HepG2 (cell line): ENCODE results near the gene FAAP100. TPM values are rescaled to one million over a fixed set of nuclear protein-coding genes. Genes with fewer than 3 reads are reported as not detected.

ENCODE experiments used
- CREM ChIP-seq, 2 experiments: sonication (generic) in 1 of 2; formaldehyde crosslinking in 1 of 2; IDR thresholded peaks; 2 replicates each; pipeline versions ENCODE4 v1.4.0 to v1.6.1; 2016 to 2020; ENCODE audit warnings: antibody characterized with exemption in 1 of 2, mild to moderate bottlenecking in 1 of 2, missing genetic modification reagents in 1 of 2
- ELF4 ChIP-seq: sonication (generic); formaldehyde crosslinking; IDR thresholded peaks from 2 replicates; pipeline ENCODE4 v1.5.0; 2020; ENCODE audit warnings: missing genetic modification reagents, mild to moderate bottlenecking, moderate library complexity, borderline replicate concordance
- ERF ChIP-seq: IDR thresholded peaks from 2 replicates; pipeline ENCODE4 v1.6.1; 2018; ENCODE audit warnings: missing biosample characterization, missing genetic modification reagents
- HIVEP1 ChIP-seq: sonication (generic); formaldehyde crosslinking; IDR thresholded peaks from 2 replicates; pipeline ENCODE4 v1.4.0; 2020; ENCODE audit warnings: mild to moderate bottlenecking, missing genetic modification reagents
- KDM6A ChIP-seq: IDR thresholded peaks from 2 replicates; pipeline ENCODE4 v1.6.1; 2016; ENCODE audit warnings: low read depth
- NCOA2 ChIP-seq: sonication (generic); formaldehyde crosslinking; IDR thresholded peaks from 2 replicates; pipeline ENCODE4 v1.8.0; 2022; ENCODE audit warnings: inconsistent platforms
- NFRKB ChIP-seq: fragments of 450-650 bp; IDR thresholded peaks from 2 replicates; pipeline ENCODE4 v1.6.1; 2017
- NKX3-1 ChIP-seq: sonication (generic); formaldehyde crosslinking; IDR thresholded peaks from 2 replicates; pipeline ENCODE4 v1.5.0; 2020; ENCODE audit warnings: missing genetic modification reagents
- NR1H2 ChIP-seq: sonication (generic); formaldehyde crosslinking; IDR thresholded peaks from 2 replicates; pipeline ENCODE4 v1.8.1; 2022; ENCODE audit warnings: low read depth, missing genetic modification reagents, borderline replicate concordance
- SMC3 ChIP-seq: IDR thresholded peaks from 2 replicates; pipeline ENCODE4 v1.6.1; 2011; ENCODE audit warnings: low read length, improper control_type of control experiment
- STAG1 ChIP-seq: sonication (generic); formaldehyde crosslinking; IDR thresholded peaks from 2 replicates; pipeline ENCODE4 v1.4.0; 2020; ENCODE audit warnings: missing genetic modification reagents
- THYN1 ChIP-seq: sonication (generic); formaldehyde crosslinking; IDR thresholded peaks from 2 replicates; pipeline ENCODE4 v1.8.1; 2023; ENCODE audit warnings: low read depth, mild to moderate bottlenecking, moderate library complexity, missing genetic modification reagents, borderline replicate concordance
- TRIM24 ChIP-seq: sonication (generic); formaldehyde crosslinking; IDR thresholded peaks from 2 replicates; pipeline ENCODE4 v1.8.0; 2022; ENCODE audit warnings: mild to moderate bottlenecking, missing genetic modification reagents
- ZMYM2 ChIP-seq: sonication (generic); formaldehyde crosslinking; IDR thresholded peaks from 2 replicates; pipeline ENCODE4 v1.8.0; 2022; ENCODE audit warnings: mild to moderate bottlenecking, missing genetic modification reagents
- ZNF331 ChIP-seq: sonication (generic); formaldehyde crosslinking; IDR thresholded peaks from 2 replicates; pipeline ENCODE4 v1.4.0; 2020; ENCODE audit warnings: missing genetic modification reagents
- ZNF512B ChIP-seq: sonication (generic); formaldehyde crosslinking; IDR thresholded peaks from 2 replicates; pipeline ENCODE4 v1.5.1; 2020; ENCODE audit warnings: missing genetic modification reagents, mild to moderate bottlenecking, borderline replicate concordance
- ZNF761 ChIP-seq: sonication (generic); formaldehyde crosslinking; conservative IDR thresholded peaks from 2 replicates; pipeline ENCODE4 v1.4.0; 2020; ENCODE audit warnings: mild to moderate bottlenecking, missing genetic modification reagents
- polyA plus RNA-seq, 8 experiments: library from polyadenylated mRNA; depleted of rRNA in 3 of 8; stranded (reverse) in 7 of 8; unstranded in 1 of 8; fragments of >200 nt; fragmentation: Illumina TruSeq in 4 of 8; extraction: Trizol in 4 of 8; gene quantifications; 2 replicates each; pipeline versions ENCODE4 v1.2.1 to v1.2.3, GENCODE V29; 2011 to 2016; ENCODE audit warnings: low read depth in 4 of 8, missing spikeins in 1 of 8, mixed read lengths in 1 of 8; ENCODE audit not compliant: insufficient read depth in 1 of 8
- total RNA-seq, 5 experiments: library from RNA; depleted of rRNA; stranded (reverse); fragments of >200 nt; fragmentation: Illumina TruSeq; extraction: Trizol; gene quantifications; 2 replicates each; pipeline ENCODE4 v1.2.3, GENCODE V29; 2016; ENCODE audit warnings: low read depth in 1 of 5
- TF ChIP-seq, protein P1 (sequence below): sonication (generic); formaldehyde crosslinking; IDR thresholded peaks from 2 replicates; pipeline ENCODE4 v1.4.0; 2020; ENCODE audit warnings: missing genetic modification reagents
- TF ChIP-seq, protein P2 (sequence below): sonication (generic); formaldehyde crosslinking; IDR thresholded peaks from 2 replicates; pipeline ENCODE4 v1.5.0; 2020; ENCODE audit warnings: mild to moderate bottlenecking, missing genetic modification reagents, moderate library complexity

Gene FAAP100
- total and polyA plus RNA-seq, 2 of the 13 experiments (the other 11 are each of a cell fraction or from before 2014, with no cell fraction given) = 7.6 to 20.8 TPM

GRCh38 chr17:81601525-81602120, 49.5 kb upstream of the FAAP100 start (continued):
- TF ChIP-seq, protein P1, sequence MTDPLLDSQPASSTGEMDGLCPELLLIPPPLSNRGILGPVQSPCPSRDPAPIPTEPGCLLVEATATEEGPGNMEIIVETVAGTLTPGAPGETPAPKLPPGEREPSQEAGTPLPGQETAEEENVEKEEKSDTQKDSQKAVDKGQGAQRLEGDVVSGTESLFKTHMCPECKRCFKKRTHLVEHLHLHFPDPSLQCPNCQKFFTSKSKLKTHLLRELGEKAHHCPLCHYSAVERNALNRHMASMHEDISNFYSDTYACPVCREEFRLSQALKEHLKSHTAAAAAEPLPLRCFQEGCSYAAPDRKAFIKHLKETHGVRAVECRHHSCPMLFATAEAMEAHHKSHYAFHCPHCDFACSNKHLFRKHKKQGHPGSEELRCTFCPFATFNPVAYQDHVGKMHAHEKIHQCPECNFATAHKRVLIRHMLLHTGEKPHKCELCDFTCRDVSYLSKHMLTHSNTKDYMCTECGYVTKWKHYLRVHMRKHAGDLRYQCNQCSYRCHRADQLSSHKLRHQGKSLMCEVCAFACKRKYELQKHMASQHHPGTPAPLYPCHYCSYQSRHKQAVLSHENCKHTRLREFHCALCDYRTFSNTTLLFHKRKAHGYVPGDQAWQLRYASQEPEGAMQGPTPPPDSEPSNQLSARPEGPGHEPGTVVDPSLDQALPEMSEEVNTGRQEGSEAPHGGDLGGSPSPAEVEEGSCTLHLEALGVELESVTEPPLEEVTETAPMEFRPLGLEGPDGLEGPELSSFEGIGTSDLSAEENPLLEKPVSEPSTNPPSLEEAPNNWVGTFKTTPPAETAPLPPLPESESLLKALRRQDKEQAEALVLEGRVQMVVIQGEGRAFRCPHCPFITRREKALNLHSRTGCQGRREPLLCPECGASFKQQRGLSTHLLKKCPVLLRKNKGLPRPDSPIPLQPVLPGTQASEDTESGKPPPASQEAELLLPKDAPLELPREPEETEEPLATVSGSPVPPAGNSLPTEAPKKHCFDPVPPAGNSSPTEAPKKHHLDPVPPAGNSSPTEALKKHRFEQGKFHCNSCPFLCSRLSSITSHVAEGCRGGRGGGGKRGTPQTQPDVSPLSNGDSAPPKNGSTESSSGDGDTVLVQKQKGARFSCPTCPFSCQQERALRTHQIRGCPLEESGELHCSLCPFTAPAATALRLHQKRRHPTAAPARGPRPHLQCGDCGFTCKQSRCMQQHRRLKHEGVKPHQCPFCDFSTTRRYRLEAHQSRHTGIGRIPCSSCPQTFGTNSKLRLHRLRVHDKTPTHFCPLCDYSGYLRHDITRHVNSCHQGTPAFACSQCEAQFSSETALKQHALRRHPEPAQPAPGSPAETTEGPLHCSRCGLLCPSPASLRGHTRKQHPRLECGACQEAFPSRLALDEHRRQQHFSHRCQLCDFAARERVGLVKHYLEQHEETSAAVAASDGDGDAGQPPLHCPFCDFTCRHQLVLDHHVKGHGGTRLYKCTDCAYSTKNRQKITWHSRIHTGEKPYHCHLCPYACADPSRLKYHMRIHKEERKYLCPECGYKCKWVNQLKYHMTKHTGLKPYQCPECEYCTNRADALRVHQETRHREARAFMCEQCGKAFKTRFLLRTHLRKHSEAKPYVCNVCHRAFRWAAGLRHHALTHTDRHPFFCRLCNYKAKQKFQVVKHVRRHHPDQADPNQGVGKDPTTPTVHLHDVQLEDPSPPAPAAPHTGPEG = no peak
- TF ChIP-seq ELF4 (CRISPR knock-in tag) (no peak), SMC3 (peak; percentile 75), ERF (CRISPR knock-in tag) (0 out of 2 replicates have a peak, but pooled peaks have one; percentile 21), ZNF761 (CRISPR knock-in tag) (no peak), ZNF331 (CRISPR knock-in tag) (0 out of 2 replicates have a peak, but pooled peaks have one; percentile 9), NCOA2 (CRISPR knock-in tag) (0 out of 2 replicates have a peak, but pooled peaks have one; percentile 12), CREM (IDR thresholded peaks at IDR 0.05) (no peak), CREM (CRISPR knock-in tag; IDR thresholded peaks at IDR 0.05) (no peak), TRIM24 (CRISPR knock-in tag) (no peak), KDM6A (CRISPR knock-in tag) (no peak), THYN1 (CRISPR knock-in tag) (no peak), NKX3-1 (CRISPR knock-in tag) (no peak), NR1H2 (CRISPR knock-in tag) (no peak), ZNF512B (CRISPR knock-in tag) (no peak), HIVEP1 (CRISPR knock-in tag) (no peak), STAG1 (CRISPR knock-in tag) (peak; percentile 83), ZMYM2 (no peak), NFRKB (no peak)
- TF ChIP-seq, protein P2, sequence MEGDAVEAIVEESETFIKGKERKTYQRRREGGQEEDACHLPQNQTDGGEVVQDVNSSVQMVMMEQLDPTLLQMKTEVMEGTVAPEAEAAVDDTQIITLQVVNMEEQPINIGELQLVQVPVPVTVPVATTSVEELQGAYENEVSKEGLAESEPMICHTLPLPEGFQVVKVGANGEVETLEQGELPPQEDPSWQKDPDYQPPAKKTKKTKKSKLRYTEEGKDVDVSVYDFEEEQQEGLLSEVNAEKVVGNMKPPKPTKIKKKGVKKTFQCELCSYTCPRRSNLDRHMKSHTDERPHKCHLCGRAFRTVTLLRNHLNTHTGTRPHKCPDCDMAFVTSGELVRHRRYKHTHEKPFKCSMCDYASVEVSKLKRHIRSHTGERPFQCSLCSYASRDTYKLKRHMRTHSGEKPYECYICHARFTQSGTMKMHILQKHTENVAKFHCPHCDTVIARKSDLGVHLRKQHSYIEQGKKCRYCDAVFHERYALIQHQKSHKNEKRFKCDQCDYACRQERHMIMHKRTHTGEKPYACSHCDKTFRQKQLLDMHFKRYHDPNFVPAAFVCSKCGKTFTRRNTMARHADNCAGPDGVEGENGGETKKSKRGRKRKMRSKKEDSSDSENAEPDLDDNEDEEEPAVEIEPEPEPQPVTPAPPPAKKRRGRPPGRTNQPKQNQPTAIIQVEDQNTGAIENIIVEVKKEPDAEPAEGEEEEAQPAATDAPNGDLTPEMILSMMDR = peak; percentile 84
